Left cardiac atrium (tissue), 4 donors: ENCODE data around the gene FHOD3. TPM values are rescaled to one million over a fixed set of nuclear protein-coding genes. Genes with fewer than 3 reads are reported as not detected.
"Not testable (repeated sequence)": the region's sequence is repeated elsewhere in the genome, so short reads cannot be mapped to it uniquely, and the experiment has no call there.

Source experiments
- ATAC-seq, 2 donors: fragments of 200-7000 bp; cut with Tn5 transposase; one replicate each; pipeline ENCODE4 v1.9.1; 2020; ENCODE audit warnings: mild to moderate bottlenecking in 2 of 2, moderate library complexity in 2 of 2
- DNase-seq: peaks from one replicate; pipeline ENCODE4 v3.0.0-alpha.2; 2020
- intact Hi-C, 2 donors: fragments of 100-400 bp; cut with DNase I; formaldehyde crosslinking; loops; one replicate each; pipeline versions ENCODE4 v1.14.1 to v1.15.1; 2022 to 2023
- total RNA-seq, 2 donors: library from RNA; stranded (reverse); fragmentation: NEBNext Ultra II Directional; extraction: Animal tissue kit (Norgen Biotek cat#: 25700); gene quantifications; one replicate each; pipeline ENCODE4 v1.2.1, GENCODE V29; 2021
- donor health status: DM: no; HTN: yes; CAD: no.
- donor health status: DM: no; HTN: yes; CAD: no; lungs with severe emphysema.
- donor health status: DM: yes; HTN: yes; CAD: no.
- donor health status: Dilated cardiomyopathy.

Gene FHOD3
- total RNA-seq, 2 donors from 2014 or later = 117 to 119 TPM

GRCh38 chr18:36334798-36335197 is 37.3 kb downstream of the FHOD3 start:
- ATAC-seq (peak in 1 of 2 donors; percentile 18), DNase-seq (no peak)
- intact Hi-C loops = loop anchor here in 1 of 2 donors (5.0 kb wide), 2 partner anchors 37 to 133 kb away; partner anchors contain the start of gene FHOD3

GRCh38 chr18:36335476-36336279 is 38.2 kb downstream of the FHOD3 start:
- intact Hi-C loops = no loop called here
- DNase-seq (no peak), ATAC-seq (no peak)

- ATAC-seq (no peak), DNase-seq (no peak)
- intact Hi-C loops = no loop called here
Measured at GRCh38 chr18:36337679-36338402, 40.3 kb downstream of the FHOD3 start.

GRCh38 chr18:36338403-36338933 is 41.0 kb downstream of the FHOD3 start:
- ATAC-seq (peak; percentile 88 to 91), DNase-seq (peak; percentile 36)
- intact Hi-C loops = no loop called here

- ATAC-seq (no peak), DNase-seq (no peak)
- intact Hi-C loops = no loop called here
Measured at GRCh38 chr18:36340246-36340645, 42.7 kb downstream of the FHOD3 start.

- intact Hi-C loops = no loop called here
Measured at GRCh38 chr18:36341944-36342343, 44.4 kb downstream of the FHOD3 start.

GRCh38 chr18:36348331-36348730 is 50.8 kb downstream of the FHOD3 start:
- ATAC-seq (no peak), DNase-seq (no peak)
- intact Hi-C loops = no loop called here

More at GRCh38 chr18:36341944-36342343, 44.4 kb downstream of the FHOD3 start:
- no peak for DNase-seq
- ATAC-seq = no peak

GRCh38 chr18:36348971-36349417 is 51.5 kb downstream of the FHOD3 start:
- intact Hi-C loops = no loop called here
- no peak for DNase-seq
- ATAC-seq = peak in 1 of 2 donors; percentile 30

- ATAC-seq (no peak), DNase-seq (no peak)
- intact Hi-C loops = no loop called here
Measured at GRCh38 chr18:36349552-36349951, 52.0 kb downstream of the FHOD3 start.

GRCh38 chr18:36350251-36350651 is 52.7 kb downstream of the FHOD3 start:
- intact Hi-C loops = no loop called here

GRCh38 chr18:36350839-36351469 is 53.4 kb downstream of the FHOD3 start:
- intact Hi-C loops = no loop called here
- no peak for DNase-seq
- ATAC-seq = no peak

More at GRCh38 chr18:36350251-36350651, 52.7 kb downstream of the FHOD3 start:
- peak; percentile 53 to 55 for ATAC-seq
- DNase-seq = no peak

- intact Hi-C loops = no loop called here
- ATAC-seq (peak in 1 of 2 donors; percentile 49), DNase-seq (no peak)
Measured at GRCh38 chr18:36352384-36352783, 54.9 kb downstream of the FHOD3 start.

- intact Hi-C loops = no loop called here
- DNase-seq = no peak
- ATAC-seq = peak in 1 of 2 donors; percentile 17
Measured at GRCh38 chr18:36354989-36355388, 57.5 kb downstream of the FHOD3 start.

GRCh38 chr18:36355511-36355910 is 58.0 kb downstream of the FHOD3 start:
- DNase-seq (no peak), ATAC-seq (no peak)
- intact Hi-C loops = no loop called here

GRCh38 chr18:36356741-36357140 is 59.2 kb downstream of the FHOD3 start:
- DNase-seq, ATAC-seq, intact Hi-C loops: not testable (repeated sequence)

- intact Hi-C loops = no loop called here
- DNase-seq = no peak
- ATAC-seq = no peak
Measured at GRCh38 chr18:36358141-36358540, 60.6 kb downstream of the FHOD3 start.

- ATAC-seq (no peak), DNase-seq (no peak)
- intact Hi-C loops = no loop called here
Measured at GRCh38 chr18:36360256-36360909, 62.9 kb downstream of the FHOD3 start.

- ATAC-seq = no peak
- intact Hi-C loops = no loop called here
- no peak for DNase-seq
Measured at GRCh38 chr18:36364911-36365624, 67.6 kb downstream of the FHOD3 start.
